Measurements from ENCODE around the gene WDFY1. TPM values are rescaled to one million over a fixed set of nuclear protein-coding genes. Genes with fewer than 3 reads are reported as not detected.

Gene WDFY1
- total and polyA plus RNA-seq, 9 of the 15 experiments (the other 6 are each of a cell fraction or from before 2014, with no cell fraction given): 5.4 to 27.6 (median 17.5) TPM

GRCh38 chr2:223894009-223894408 is 51.1 kb downstream of the WDFY1 start (continued):
- TF ChIP-seq PKNOX1 (IDR thresholded peaks at IDR 0.05) (no peak), ZNF699 (CRISPR knock-in tag; IDR thresholded peaks at IDR 0.05; ENCODE audit: insufficient replicate concordance) (no peak), IRF1 (CRISPR knock-in tag; IDR thresholded peaks at IDR 0.05; ENCODE audit: borderline replicate concordance) (no peak), HMGN3 (IDR thresholded peaks at IDR 0.05; ENCODE audit: borderline replicate concordance, extremely low read depth, insufficient read length, low read depth, low read length) (no peak), IRF9 (tag; IDR thresholded peaks at IDR 0.05) (no peak), TFAP4 (CRISPR knock-in tag; IDR thresholded peaks at IDR 0.05; ENCODE audit: borderline replicate concordance) (no peak)

GRCh38 chr2:223890721-223891120 is 54.4 kb downstream of the WDFY1 start:
- in situ Hi-C loops (cut with MboI) (no loop called here), intact Hi-C loops (cut with micrococcal nuclease) (no loop called here)
- Histone ChIP-seq H3K4me3 (no peak overlapping the region), H3K36me3 (ENCODE audit: control insufficient read depth, insufficient read depth, low read length) (peaks cover 9% of the 10 kb centered on the region; the same call in 2 of the 3 replicates), H3K27ac (ENCODE audit: extremely low read depth, low read depth, low read length) (no peak overlapping the region), H3K9me1 (ENCODE audit: control insufficient read depth, insufficient read depth, low read length) (no peaks in the 10 kb centered on the region), H4K20me1 (replicated peaks; ENCODE audit: control insufficient read depth, insufficient read depth, low read length) (no peaks in the 10 kb centered on the region), H3K27me3 (ENCODE audit: control insufficient read depth in 2 of 2, insufficient read depth in 2 of 2, low read length in 2 of 2) (no peaks in the 10 kb centered on the region), H3K9me3 (replicated peaks; ENCODE audit: control insufficient read depth, insufficient read depth, low read depth, low read length) (no peaks in the 10 kb centered on the region), H3K9ac (ENCODE audit: insufficient read depth in 1 of 2, low read depth in 2 of 2, low read length in 2 of 2) (no peak overlapping the region), H3K4me2 (ENCODE audit: insufficient read depth, low read length) (no peak overlapping the region), H2AFZ (ENCODE audit: low read depth, low read length) (no peak overlapping the region), H3K79me2 (ENCODE audit: control insufficient read depth, insufficient read depth, low read length) (no peaks in the 10 kb centered on the region), H3K4me1 (replicated peaks in 1 of 2; ENCODE audit: control insufficient read depth in 2 of 2, insufficient read depth in 2 of 2, low read length in 2 of 2) (no peaks in the 10 kb centered on the region)
- DNase-seq (ENCODE audit: extremely low read depth in 1 of 4, low spot score in 3 of 4) (no peak), ATAC-seq (no peak), FAIRE-seq (no peak)
- CTCF ChIA-PET (ENCODE audit: low intra/inter-chr PET ratio): no interaction called here
- BruUV-seq (replicated peaks): no TSS peak
- POLR2A ChIA-PET: no interaction called here
- WGBS (ENCODE audit: insufficient coverage, low coverage, missing lambda C conversion rate): 71% methylated on average over 4 of the region's 4 CpGs
- TF ChIP-seq SAFB (IDR thresholded peaks at IDR 0.05; ENCODE audit: borderline replicate concordance, low read depth, low read length) (no peak), ZNF511 (CRISPR knock-in tag; IDR thresholded peaks at IDR 0.05) (no peak), ZHX1 (conservative IDR thresholded peaks at IDR 0.05; ENCODE audit: low read length) (no peak), ETV6 (IDR thresholded peaks at IDR 0.05; ENCODE audit: borderline replicate concordance in 1 of 2, low read depth in 2 of 2, low read length in 1 of 2) (no peak), ETV6 (CRISPR knock-in tag; IDR thresholded peaks at IDR 0.05; ENCODE audit: borderline replicate concordance) (no peak), RBM22 (IDR thresholded peaks at IDR 0.05; ENCODE audit: low read depth, low read length, poor library complexity, severe bottlenecking) (no peak)

Data from K562 (cell line).